ENCODE data around the gene CLCN7. TPM values are rescaled to one million over a fixed set of nuclear protein-coding genes. Genes with fewer than 3 reads are reported as not detected.

The CLCN7 gene
- total and polyA plus RNA-seq, 2 of the 4 experiments (the other 2 are of a cell fraction), result 10.8 to 45.2 TPM

GRCh38 chr16:1500465-1501150, 25.8 kb upstream of the CLCN7 start:
- Histone ChIP-seq H2BK120ac (ENCODE audit: low read depth, low read length) (no peak overlapping the region), H4K20me1 (ENCODE audit: insufficient read depth, low read length) (no peaks in the 10 kb centered on the region), H3K27me3 (ENCODE audit: control insufficient read depth, insufficient read depth, low read length) (no peaks in the 10 kb centered on the region), H4K91ac (ENCODE audit: insufficient read depth, low read depth, low read length) (no peak overlapping the region), H3K4me2 (ENCODE audit: low read depth, low read length) (no peak overlapping the region), H3K18ac (ENCODE audit: low read depth, low read length) (no peak overlapping the region), H2BK15ac (ENCODE audit: low read depth, low read length) (no peak overlapping the region), H2AK9ac (replicated peaks; ENCODE audit: low read depth, low read length, poor library complexity) (no peak overlapping the region), H3K4ac (ENCODE audit: low read depth, low read length) (no peak overlapping the region), H3K4me1 (ENCODE audit: control insufficient read depth, insufficient read depth, low read length) (no peaks in the 10 kb centered on the region), H3K56ac (ENCODE audit: extremely low read depth, insufficient read depth, low read length) (no peak overlapping the region), H3K36me3 (ENCODE audit: control insufficient read depth, insufficient read depth, low read length) (peaks cover 52% of the 10 kb centered on the region), H4K5ac (ENCODE audit: low read depth, low read length) (no peak overlapping the region), H3K9me3 (ENCODE audit: control insufficient read depth, insufficient read depth, low read length) (no peaks in the 10 kb centered on the region), H3K27ac (ENCODE audit: insufficient read depth, low read length) (no peak overlapping the region), H2BK5ac (ENCODE audit: low read depth, low read length, poor library complexity, severe bottlenecking) (no peak overlapping the region), H3K79me1 (ENCODE audit: low read depth in 1 of 2, low read length in 2 of 2) (peaks cover 0 to 12% of the 10 kb centered on the region in 2 experiments; a peak in 1 of 4 replicates), H3K9ac (ENCODE audit: low read depth, low read length) (no peak overlapping the region), H2AFZ (replicated peaks; ENCODE audit: low read length, poor library complexity) (no peak overlapping the region), H3K14ac (replicated peaks; ENCODE audit: low read depth, low read length) (no peak overlapping the region), H2AK5ac (ENCODE audit: low read depth, low read length) (no peak overlapping the region), H3K23ac (ENCODE audit: low read depth, low read length) (no peak overlapping the region), H3K9me1 (ENCODE audit: insufficient read depth, low read length) (no peaks in the 10 kb centered on the region), H2BK20ac (ENCODE audit: low read depth, low read length) (no peak overlapping the region), H4K8ac (ENCODE audit: low read depth in 2 of 2, low read length in 2 of 2) (no peak overlapping the region), H3K4me3 (ENCODE audit: insufficient read depth, low read depth, low read length) (no peak overlapping the region)
- dilution Hi-C loops (cut with HindIII; ENCODE audit: low sequenced_read_pairs, unreplicated experiment) (no loop called here), intact Hi-C loops (cut with micrococcal nuclease) (no loop called here), in situ Hi-C loops (cut with MboI; ENCODE audit: low sequenced_read_pairs) (no loop called here)
- TF ChIP-seq POLR2A (IDR thresholded peaks at IDR 0.05; ENCODE audit: low read depth, low read length) (no peak), CTCF (conservative IDR thresholded peaks at IDR 0.05; ENCODE audit: low read depth, low read length) (no peak), BHLHE40 (IDR thresholded peaks at IDR 0.05; ENCODE audit: low read depth, low read length) (no peak)
- no peak for DNase-seq
- ChIA-PET CTCF (no interaction called here), POLR2A (ENCODE audit: unreplicated experiment) (no interaction called here)
- WGBS, 2 experiments (ENCODE audit: extremely low coverage in 2 of 2, insufficient read length in 1 of 2), result 98% methylated on average over 26 of the region's 44 CpGs; no CpG with 5 or more reads in 1 of the 2 experiments
- no peak for ATAC-seq (ENCODE audit: low read depth)
- no TSS peak for BruUV-seq (replicated peaks)

Data from IMR-90 (cell line).